ENCODE results near the gene ITPR1. TPM values are rescaled to one million over a fixed set of nuclear protein-coding genes. Genes with fewer than 3 reads are reported as not detected.

The ITPR1 gene
- total and polyA plus RNA-seq, 10 of the 15 experiments (the other 5 are each of a cell fraction or from before 2014, with no cell fraction given) = 12.2 to 239 (median 28.4) TPM

GRCh38 chr3:4759689-4760312 lies 266.7 kb downstream of the ITPR1 start (continued):
- TF ChIP-seq ATF7 (IDR thresholded peaks at IDR 0.05; ENCODE audit: low read depth) (no peak), SPI1 (IDR thresholded peaks at IDR 0.05; ENCODE audit: borderline replicate concordance, insufficient read depth, low read depth, low read length) (peak; percentile 16; the same call in 1 of the 2 replicates), CUX1 (IDR thresholded peaks at IDR 0.05; ENCODE audit: insufficient replicate concordance, low read depth, low read length) (no peak), ZNF622 (IDR thresholded peaks at IDR 0.05) (no peak), ZBTB40 (IDR thresholded peaks at IDR 0.05; ENCODE audit: borderline replicate concordance) (no peak), KAT2A (conservative IDR thresholded peaks at IDR 0.05; ENCODE audit: control insufficient read depth, low read depth, low read length) (no peak)

Data from GM12878 (cell line).